HUES6 (cell line): Measurements from ENCODE around the gene TCAP.
A peak's percentile ranks its signal among the peaks of the same experiment; 100 is the strongest.

Experiments
- H3K27ac ChIP-seq: 2 replicates; pipeline ENCODE4 v1.7.0; 2013; ENCODE audit warnings: low read depth, mild to moderate bottlenecking, low read length, inconsistent platforms
- H3K27me3 ChIP-seq: 2 replicates; pipeline ENCODE4 v1.6.1; 2013; ENCODE audit warnings: low read length; ENCODE audit not compliant: control insufficient read depth, insufficient read depth
- H3K36me3 ChIP-seq: 2 replicates; pipeline ENCODE4 v1.6.1; 2013; ENCODE audit warnings: low read length; ENCODE audit not compliant: control insufficient read depth, insufficient read depth
- H3K4me1 ChIP-seq: 2 replicates; pipeline ENCODE4 v1.6.1; 2013; ENCODE audit warnings: low read length; ENCODE audit not compliant: control insufficient read depth, insufficient read depth
- H3K4me3 ChIP-seq: 2 replicates; pipeline ENCODE4 v1.5.1; 2013; ENCODE audit warnings: low read depth, low read length
- H3K9ac ChIP-seq: one replicate; pipeline ENCODE4 v1.6.1; 2013; ENCODE audit warnings: mild to moderate bottlenecking, low read length
- H3K9me3 ChIP-seq: 2 replicates; pipeline ENCODE4 v1.6.1; 2013; ENCODE audit warnings: low read depth, low read length; ENCODE audit not compliant: control insufficient read depth, insufficient read depth

TCAP gene

DNA sequence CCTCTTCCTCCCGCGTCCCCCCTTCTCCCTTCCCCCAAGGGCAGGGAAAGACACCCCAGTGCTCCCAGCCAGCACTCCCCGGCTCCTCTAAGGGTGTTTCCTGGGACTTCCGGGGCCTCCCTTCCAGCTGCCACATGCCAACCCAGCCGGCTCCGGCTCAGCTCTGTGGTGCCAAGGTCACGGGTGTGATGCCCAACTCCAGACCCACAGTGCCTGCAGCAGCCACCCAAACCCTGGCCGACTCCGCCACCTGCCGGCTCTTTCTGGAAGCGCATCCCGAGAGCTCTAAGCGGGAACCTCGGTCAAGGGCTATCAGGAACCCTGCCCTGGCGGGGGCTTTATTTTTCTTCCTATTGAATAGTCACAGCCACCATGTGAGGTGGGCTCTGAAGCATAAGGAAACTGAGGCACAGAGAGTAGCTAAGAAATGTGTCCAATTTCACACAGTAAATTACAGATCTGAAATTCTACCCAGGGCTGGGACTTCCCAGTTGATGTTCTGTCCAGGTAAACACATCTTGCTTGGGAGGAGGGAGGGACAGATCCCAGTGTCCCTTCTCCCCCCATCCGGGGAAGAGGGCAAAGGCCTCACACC, 41.7 kb upstream of the TCAP start:
- Histone ChIP-seq H3K27me3 (peaks cover 84% of the 10 kb centered on the region), H3K9me3 (no peaks in the 10 kb centered on the region), H3K27ac (no peak overlapping the region), H3K36me3 (no peaks in the 10 kb centered on the region), H3K9ac (no peak overlapping the region), H3K4me1 (peaks cover 21% of the 10 kb centered on the region), H3K4me3 (no peak overlapping the region)

DNA sequence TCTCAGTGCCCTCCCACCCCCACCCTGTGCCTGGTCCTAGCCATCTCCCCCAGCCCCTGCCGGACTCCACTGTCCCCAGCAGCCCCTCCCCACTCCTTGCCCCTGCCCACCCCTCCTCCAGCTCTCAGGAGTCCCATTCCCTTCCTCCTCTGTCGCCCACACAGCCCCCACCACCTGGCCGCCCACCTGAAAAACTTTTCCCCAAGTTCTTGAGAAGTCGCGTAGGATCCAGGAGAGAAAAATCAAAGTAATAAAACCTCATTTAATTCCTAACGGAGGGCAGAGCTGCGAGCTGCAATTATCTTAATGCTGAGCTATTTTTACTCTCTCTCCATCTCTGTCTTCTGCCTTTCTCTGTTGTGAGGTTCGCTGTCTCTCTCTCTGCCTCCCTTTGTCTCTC, 40.8 kb upstream of the TCAP start:
- peaks cover 28% of the 10 kb centered on the region for H3K4me1 ChIP-seq
- no peak overlapping the region for H3K9ac ChIP-seq
- peaks cover 84% of the 10 kb centered on the region for H3K27me3 ChIP-seq
- H3K36me3 ChIP-seq: no peaks in the 10 kb centered on the region
- no peaks in the 10 kb centered on the region for H3K9me3 ChIP-seq
- H3K27ac ChIP-seq: no peak overlapping the region
- H3K4me3 ChIP-seq: no peak overlapping the region

DNA sequence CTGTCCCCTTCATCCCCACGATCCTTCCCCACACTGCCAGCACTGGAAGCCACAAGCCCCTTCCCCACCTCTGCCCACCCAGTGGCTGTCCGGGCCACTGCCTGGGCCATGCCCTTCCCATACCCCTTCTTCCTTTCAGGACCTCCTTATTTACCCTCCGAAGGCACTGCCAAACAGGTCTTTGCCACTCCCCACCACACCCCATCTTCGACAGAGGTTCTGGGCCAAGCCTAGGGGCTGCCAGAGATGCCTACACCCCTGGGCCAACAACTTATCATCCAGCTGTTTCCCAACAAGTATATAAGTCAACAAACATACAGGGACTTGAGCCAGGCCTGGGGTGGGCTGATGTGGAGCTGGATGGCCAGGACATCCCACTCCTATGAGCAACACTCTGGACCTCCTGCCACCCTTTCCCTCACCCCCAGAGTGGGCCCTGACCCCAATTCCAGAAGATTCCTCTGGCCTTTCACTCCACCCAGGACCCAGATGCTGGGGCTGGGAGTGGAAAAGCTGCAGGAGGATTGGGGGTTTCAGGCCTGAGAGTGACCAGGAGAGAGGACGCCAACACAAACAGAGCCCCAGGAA, 39.9 kb upstream of the TCAP start:
- Histone ChIP-seq H3K27me3 (peaks cover 76% of the 10 kb centered on the region), H3K27ac (no peak overlapping the region), H3K36me3 (no peaks in the 10 kb centered on the region), H3K4me1 (peaks cover 38% of the 10 kb centered on the region), H3K4me3 (no peak overlapping the region), H3K9me3 (no peaks in the 10 kb centered on the region), H3K9ac (no peak overlapping the region)

DNA sequence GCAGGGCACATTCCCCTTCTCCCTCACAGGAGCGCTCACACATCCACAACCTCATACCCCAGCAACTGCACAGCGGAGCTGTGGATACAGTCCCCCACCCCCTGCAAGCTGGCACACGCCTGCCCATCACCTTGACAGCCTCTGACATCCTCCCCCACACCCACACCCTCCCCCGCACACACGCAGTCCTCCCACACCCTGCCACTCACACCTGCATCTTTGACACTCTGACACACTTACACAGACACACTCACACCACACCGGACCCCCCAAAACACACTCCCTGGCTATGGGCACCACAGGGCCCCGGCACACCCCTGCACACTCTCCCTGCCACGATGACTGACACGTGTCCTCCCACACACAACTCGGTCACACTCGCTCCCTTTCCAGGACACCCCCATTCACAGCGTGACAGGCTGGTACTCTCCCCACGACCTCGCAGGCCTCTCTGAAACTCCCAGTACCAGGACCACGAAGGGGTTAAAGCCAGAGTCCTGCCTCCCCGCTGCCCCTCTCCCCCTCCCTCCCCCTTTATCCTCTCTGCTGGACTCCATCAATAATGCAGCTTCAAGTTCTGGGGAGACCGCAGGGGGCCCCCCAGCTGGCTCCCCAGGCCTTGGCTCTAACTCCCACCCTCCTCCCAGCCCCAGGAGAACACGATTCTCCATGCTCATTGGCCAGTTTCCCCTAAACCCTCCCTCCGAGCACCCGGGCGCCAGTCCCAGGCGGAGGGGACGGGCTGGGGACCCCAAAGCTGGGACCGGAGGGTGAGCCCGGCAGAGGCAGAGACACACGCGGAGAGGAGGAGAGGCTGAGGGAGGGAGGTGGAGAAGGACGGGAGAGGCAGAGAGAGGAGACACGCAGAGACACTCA, 38.7 kb upstream of the TCAP start, which contains the start of gene PPP1R1B:
PPP1R1B (plus strand) TSS at position 782 of the 876 bp plus-strand sequence. CDS start 441 bp downstream, outside the sequence.
- Histone ChIP-seq H3K4me3 (peak within 1 kb of the TSS; percentile 75), H3K9ac (no peak within 1 kb of the TSS), H3K9me3 (no peaks in the 10 kb centered on the region), H3K36me3 (no peaks in the 10 kb centered on the region), H3K27me3 (peaks cover 65% of the 10 kb centered on the region), H3K4me1 (peaks cover 45% of the 10 kb centered on the region), H3K27ac (no peak within 1 kb of the TSS)

DNA sequence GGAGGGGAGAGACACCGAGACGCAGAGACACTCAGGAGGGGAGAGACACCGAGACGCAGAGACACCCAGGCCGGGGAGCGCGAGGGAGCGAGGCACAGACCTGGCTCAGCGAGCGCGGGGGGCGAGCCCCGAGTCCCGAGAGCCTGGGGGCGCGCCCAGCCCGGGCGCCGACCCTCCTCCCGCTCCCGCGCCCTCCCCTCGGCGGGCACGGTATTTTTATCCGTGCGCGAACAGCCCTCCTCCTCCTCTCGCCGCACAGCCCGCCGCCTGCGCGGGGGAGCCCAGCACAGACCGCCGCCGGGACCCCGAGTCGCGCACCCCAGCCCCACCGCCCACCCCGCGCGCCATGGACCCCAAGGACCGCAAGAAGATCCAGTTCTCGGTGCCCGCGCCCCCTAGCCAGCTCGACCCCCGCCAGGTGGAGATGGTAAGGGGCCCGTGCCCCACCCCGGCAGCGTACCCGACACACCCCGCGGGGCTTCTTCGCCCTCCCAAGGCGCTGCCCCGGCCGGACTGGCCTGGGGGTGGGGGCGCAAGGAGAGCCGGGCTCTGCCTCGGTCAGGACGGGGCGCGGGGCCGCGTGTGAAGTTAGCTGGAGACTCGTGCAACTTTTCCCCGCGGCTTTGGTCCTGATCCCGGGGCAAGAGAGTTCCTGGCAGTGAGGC, 38.0 kb upstream of the TCAP start:
- peaks cover 61% of the 10 kb centered on the region for H3K27me3 ChIP-seq

GRCh38 chr17:39627712-39628516, 37.2 kb upstream of the TCAP start:
- Histone ChIP-seq H3K27ac (no peak overlapping the region), H3K36me3 (no peaks in the 10 kb centered on the region), H3K4me3 (peak overlapping the region; percentile 75), H3K9me3 (no peaks in the 10 kb centered on the region), H3K9ac (no peak overlapping the region), H3K27me3 (peaks cover 60% of the 10 kb centered on the region), H3K4me1 (peaks cover 58% of the 10 kb centered on the region)

More for the DNA sequence above, 38.0 kb upstream of the TCAP start:
- no peaks in the 10 kb centered on the region for H3K36me3 ChIP-seq
- H3K9ac ChIP-seq: no peak overlapping the region
- no peak overlapping the region for H3K27ac ChIP-seq
- peak overlapping the region; percentile 75 for H3K4me3 ChIP-seq
- H3K9me3 ChIP-seq: no peaks in the 10 kb centered on the region
- peaks cover 53% of the 10 kb centered on the region for H3K4me1 ChIP-seq

DNA sequence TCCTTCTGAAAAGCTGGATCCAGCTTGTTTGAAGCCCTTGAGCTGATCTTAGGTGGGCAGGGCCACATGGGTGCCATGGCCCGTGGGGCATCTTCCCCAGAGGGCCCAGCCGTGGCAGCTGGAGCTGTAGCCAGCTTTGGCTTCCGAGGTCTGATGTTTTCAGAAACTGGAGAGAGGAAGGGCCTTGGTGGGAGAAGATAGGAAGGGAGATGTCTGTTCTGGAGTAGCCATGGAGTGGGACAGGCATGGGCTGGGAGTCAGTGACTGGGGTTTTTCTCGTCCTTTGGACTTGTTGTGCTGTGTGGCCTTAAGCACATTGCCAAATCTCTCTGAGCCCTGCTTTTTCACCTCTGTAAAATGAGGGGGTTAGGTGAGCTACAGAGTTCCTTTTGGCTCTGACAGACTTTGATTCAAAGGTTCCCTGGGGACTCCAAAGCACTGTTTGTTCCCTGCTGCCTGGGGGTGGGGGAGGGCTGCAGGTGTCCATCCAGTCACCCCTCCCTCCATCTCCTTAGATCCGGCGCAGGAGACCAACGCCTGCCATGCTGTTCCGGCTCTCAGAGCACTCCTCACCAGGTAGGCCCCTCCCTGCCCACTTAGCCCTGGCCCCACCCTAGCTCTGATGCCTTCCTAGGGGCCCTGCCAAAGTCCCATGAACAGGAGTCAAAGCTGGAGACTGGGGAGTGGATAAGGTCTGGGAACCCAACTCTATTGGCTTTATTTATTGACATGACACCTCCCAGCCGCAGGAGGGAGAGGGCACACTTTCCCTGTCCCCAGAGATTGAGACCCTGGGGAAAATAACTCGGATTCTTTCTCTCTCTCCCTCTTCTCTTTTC, 36.3 kb upstream of the TCAP start:
- peaks cover 54% of the 10 kb centered on the region for H3K27me3 ChIP-seq
- H3K9me3 ChIP-seq: no peaks in the 10 kb centered on the region
- no peaks in the 10 kb centered on the region for H3K36me3 ChIP-seq
- no peak overlapping the region for H3K9ac ChIP-seq
- no peak overlapping the region for H3K27ac ChIP-seq
- peaks cover 54% of the 10 kb centered on the region for H3K4me1 ChIP-seq
- H3K4me3 ChIP-seq: no peak overlapping the region

DNA sequence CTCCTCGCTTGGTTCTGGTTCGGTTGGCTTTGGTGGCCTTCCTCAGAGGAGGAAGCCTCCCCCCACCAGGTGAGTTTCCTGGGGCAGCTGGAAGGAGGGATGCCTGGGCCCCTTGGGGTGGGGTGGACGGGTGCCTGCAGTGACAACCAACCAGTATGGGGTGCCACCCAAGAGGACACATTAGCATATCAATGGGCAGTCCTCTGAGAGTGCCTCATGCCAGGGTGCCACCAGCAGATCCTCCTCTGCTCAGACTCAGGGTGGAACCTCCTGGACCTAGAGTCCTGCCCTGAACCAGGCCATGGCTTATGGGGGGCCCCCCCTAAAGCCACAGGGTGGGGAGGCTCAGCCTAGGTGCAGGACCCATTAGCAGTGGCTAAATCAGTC, 35.7 kb upstream of the TCAP start:
- no peak overlapping the region for H3K4me3 ChIP-seq
- H3K9ac ChIP-seq: no peak overlapping the region
- no peaks in the 10 kb centered on the region for H3K36me3 ChIP-seq
- peaks cover 49% of the 10 kb centered on the region for H3K27me3 ChIP-seq
- H3K27ac ChIP-seq: no peak overlapping the region
- no peaks in the 10 kb centered on the region for H3K9me3 ChIP-seq
- H3K4me1 ChIP-seq: peaks cover 56% of the 10 kb centered on the region

DNA sequence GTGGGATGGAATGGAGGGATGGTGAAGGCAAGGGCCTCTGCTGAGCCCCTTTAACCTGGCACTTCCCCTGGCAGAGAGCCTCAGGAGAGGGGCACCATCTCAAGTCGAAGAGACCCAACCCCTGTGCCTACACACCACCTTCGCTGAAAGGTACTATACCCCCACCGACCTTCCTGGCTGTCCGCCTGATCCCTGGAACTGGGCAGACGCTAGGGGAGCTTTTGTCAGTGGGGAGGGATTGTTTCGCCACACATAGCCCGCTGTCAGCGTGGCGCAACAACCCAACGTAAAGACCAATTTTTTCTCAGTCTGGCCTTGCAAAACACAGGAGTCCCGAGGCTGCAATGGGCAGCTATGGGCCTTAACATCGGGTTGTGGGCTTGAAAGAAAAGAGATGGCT, 35.3 kb upstream of the TCAP start:
- Histone ChIP-seq H3K4me1 (peaks cover 60% of the 10 kb centered on the region), H3K4me3 (no peak overlapping the region), H3K27me3 (peaks cover 45% of the 10 kb centered on the region), H3K9ac (no peak overlapping the region), H3K9me3 (no peaks in the 10 kb centered on the region), H3K36me3 (no peaks in the 10 kb centered on the region), H3K27ac (no peak overlapping the region)

- Histone ChIP-seq H3K4me1 (peaks cover 67% of the 10 kb centered on the region), H3K4me3 (peak overlapping the region; percentile 23; the same call in 1 of the 2 replicates), H3K9me3 (no peaks in the 10 kb centered on the region), H3K27ac (no peak overlapping the region), H3K9ac (no peak overlapping the region), H3K36me3 (no peaks in the 10 kb centered on the region), H3K27me3 (peaks cover 30% of the 10 kb centered on the region)
Observed at GRCh38 chr17:39631403-39631802, 33.7 kb upstream of the TCAP start.
